ENCODE results near the gene JADE2.

Gene JADE2

DNA sequence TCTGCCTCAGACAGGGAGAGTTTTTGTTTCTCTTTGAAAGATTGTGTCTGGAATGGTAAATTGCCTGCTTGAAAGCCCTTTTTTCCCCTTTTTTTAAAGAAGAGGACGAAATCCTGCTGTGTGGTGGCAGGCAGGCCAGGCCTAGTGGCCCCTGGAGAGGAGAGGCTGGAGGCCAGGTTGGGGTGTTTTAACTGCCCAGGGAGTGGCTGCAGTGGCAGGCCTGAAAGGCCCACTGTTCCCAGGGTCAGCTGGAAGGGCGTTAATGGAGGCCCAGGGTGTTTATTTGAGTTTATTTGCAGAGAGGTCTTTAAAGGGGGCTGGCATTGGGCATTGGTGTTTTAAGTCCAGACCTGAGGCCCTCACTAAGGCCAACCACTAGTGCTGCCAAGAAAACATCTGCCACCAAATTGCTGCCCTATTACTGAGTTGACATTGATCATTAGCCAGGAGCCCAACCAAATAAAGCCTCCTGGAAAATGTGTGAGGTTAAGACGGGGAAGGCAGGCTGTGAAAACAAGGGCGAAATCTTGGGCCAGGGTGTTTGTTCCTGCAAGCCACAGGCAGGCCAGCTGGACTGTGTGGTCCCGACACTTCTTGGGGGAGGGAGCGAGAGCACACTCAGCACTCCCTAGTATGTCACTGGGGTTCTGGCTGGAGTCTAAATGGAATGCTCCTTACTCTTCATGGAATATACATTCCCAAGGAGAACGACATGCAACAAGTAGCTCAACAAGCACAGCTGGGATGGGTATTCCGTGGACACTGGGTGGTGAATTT lies 5.0 kb downstream of the JADE2 start:
- DNase-seq (ENCODE audit: low read depth in 2 of 2) = no peak

DNA sequence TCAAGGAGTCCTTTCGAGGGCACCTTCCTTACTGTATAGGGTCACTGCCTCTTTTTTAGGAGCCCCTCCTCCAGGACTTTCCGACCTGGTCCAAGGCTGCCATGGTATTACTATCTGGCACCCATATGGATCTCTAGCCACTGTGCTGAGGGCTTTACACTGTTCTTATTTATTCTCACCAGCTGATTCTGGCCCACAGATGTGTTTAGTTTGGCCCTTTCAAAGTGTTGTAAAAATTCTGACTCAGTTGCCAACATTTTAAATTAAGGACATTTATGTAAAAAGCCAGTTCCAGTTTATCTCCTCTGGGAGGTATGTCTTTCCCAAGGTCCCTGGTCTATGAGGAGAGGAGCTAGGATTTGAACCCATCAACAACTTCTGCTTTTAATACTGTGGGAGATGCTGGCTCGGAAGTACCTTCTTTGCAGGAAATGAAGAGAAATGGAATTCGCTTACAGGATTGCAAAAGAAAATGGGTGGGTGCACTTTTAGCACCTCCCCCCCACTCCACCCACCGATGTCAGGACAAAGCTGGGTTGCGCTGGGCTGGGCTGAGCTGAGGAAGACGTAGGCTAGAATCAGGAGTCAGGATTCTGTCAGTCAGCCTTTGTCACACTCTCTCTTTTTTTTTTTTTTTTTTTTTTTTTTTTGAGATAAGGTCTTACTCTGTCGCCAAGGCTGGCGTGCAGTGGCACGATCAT lies 7.8 kb downstream of the JADE2 start:
- DNase-seq (ENCODE audit: low read depth in 2 of 2) = no peak

DNA sequence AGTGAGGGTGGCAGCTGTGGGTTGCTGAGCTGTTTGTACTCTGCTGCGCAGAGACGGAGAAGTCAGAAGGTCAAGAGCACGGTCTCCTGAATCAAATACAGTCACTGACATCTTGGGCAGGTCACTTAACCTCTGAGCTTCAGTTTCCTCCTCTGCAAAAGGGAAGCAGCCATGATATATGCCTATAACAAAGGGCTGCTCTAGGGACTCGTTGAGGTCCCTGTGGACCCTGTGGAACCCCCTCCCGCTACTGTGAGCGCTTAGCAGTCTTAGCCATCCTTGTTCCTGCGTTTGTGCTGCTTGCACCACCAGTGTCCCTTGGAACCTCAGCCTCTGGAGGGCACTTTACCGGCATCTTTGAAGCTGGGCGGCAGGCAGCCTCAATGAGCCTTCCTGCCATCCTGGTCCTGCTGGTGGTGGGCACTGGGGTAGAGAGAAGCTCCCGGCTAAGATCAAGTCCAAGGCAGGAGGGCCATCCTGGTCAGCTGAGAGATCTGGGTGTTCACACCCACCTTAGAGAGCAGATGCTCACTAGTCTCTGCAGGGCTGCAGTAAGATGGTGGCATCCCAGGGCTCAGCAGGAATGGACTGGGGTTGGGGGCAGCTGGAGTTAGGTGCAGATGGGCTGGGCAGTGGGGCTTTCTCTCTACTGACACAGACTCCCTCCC lies 8.7 kb downstream of the JADE2 start:
- no peak for DNase-seq (ENCODE audit: low read depth in 2 of 2)

DNA sequence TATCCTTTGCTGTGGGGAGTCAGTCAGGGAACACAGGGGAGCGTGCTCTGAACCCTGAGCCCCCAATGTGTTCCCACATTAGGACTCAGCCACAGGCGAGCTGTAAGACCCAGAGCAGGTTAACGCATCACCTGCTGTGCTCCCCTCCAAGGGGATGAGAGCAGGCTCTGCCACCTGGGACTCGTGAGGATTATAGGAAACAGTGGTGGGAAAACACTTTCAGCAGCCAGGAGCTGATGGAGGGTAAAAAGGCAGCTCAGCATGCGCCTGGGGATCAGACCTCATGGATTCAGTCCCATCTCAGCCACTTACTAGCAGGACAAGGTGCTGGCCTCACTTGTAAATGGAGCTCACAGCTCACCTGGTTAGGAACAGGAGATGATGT lies 9.2 kb downstream of the JADE2 start:
- no peak for DNase-seq (ENCODE audit: low read depth in 2 of 2)

DNA sequence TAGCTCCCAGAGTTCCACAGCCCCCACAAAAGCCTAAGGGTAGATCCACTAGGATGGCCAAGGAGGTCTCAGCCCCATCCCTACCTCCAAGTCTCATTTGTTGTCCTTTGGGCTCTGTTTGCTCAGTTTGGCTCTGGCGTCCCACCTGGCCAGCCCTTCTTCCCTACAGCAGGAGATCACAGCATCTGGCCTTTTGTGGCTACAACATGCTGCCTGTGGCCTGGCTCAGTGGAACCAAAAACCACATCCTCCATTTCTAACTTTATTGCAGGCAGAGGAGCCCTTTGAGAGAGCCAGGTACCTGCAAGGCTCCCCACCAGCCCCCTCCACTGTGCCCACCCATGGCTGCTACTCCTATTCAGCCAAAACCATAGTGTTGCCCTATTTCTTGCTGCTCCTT lies 11.4 kb downstream of the JADE2 start:
- DNase-seq (ENCODE audit: low read depth in 2 of 2) = no peak

DNA sequence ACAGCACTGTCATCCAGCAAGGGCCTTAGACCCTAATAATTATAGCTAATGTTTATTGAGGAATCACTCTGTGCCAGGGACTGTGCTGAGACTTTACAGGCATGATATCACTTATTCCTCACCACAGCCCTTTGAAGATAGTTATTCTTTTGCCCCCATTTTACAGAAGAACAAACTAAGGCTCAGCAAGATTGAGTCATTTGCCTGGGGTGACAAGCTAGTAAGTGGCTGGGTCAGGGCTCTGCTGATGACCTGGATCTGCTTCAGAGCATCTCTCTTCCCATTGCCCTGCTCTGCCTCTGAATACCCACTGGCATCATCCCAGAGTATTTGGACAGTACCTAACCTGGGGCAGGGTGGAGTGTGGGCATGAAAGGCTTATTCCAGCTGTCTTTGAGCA lies 11.8 kb downstream of the JADE2 start:
- DNase-seq (ENCODE audit: low read depth in 2 of 2) = no peak

DNA sequence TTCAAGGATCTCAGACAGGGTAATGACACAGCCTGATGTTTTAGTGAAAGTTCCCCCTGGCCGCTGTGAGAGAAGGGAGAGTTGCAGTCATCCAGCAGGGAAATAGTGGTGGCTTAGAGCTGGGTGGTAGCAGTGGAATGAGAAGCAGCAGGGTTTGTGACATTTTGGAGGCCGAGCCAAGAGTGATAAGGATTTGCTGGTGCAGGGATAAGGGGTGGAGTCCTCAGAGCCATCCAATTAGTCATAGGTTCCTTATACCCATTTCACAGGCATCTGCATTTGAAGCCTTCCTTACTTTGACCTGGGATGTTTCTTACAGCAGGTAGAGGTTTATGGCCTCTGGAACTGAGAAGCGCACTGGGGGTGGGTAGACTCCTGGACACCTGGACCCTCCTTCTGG lies 12.8 kb downstream of the JADE2 start:
- no peak for DNase-seq (ENCODE audit: low read depth in 2 of 2)

DNA sequence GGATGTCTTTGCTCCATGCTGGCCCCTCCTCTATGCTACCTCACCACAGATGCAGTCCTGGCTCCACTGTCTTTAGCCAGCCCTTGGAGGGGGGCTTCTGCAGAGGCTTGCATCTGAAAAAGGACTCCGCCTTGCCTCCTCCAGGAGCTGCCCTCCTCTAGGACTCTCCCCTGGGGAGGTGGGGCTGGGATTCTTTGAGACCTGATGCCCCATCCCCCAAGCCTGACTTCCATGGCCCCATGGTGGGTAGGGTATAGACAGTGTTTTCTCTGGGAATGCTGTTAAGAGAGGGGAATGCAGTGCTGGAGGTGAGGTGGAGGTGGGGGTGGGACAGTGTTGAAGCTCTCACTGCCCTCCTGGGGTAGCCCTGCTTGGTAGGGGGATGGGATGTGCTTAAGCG lies 14.3 kb downstream of the JADE2 start:
- no peak for DNase-seq (ENCODE audit: low read depth in 2 of 2)

DNA sequence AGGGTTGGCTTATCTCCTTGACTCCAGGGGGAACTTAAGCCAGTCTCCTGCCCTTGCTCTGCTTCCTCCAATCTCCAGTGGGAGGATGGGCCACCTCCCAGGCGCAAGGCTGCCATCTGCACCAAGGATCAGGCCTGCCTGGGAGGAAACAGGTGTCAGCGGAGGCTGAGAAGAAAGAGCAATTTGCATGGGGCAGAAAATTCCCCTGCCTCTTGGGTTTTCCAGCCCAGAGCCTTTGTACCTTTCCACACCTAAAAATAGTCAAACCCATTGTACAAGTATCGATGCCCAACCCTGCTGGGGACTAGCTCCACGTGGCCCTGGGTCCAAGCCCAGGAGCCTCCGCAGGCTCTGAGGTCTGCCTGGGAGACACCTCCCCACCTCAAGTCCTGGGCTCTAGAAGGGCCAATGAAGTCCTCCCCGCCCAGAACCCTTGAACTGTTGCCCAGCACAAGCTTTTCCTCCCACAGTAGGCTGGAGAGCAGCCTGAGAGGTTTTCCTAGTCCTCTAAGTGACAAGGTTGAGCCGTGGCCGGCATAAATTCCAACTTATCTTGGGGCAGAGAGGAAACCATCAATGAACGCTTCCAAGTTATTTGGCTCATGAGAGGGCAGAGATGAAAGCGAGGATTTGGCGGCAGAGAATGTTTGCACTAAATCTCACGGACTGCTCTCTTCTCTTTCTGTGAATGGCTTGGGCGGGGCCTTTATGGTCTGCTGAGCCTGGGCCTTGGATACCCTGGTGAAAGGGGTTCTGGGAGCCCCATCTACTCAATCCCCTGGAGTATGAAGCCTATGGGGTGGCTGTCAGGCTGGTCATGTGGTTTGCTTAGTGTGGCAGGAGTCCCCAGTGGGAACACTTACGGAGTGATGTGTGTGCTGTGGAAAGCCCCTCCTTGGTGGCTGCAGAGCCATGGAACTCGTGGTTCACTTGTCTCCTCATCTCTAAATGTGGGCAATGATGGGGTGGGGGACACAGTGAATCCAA lies 15.6 kb downstream of the JADE2 start:
- no peak for DNase-seq (ENCODE audit: low read depth in 2 of 2)

DNA sequence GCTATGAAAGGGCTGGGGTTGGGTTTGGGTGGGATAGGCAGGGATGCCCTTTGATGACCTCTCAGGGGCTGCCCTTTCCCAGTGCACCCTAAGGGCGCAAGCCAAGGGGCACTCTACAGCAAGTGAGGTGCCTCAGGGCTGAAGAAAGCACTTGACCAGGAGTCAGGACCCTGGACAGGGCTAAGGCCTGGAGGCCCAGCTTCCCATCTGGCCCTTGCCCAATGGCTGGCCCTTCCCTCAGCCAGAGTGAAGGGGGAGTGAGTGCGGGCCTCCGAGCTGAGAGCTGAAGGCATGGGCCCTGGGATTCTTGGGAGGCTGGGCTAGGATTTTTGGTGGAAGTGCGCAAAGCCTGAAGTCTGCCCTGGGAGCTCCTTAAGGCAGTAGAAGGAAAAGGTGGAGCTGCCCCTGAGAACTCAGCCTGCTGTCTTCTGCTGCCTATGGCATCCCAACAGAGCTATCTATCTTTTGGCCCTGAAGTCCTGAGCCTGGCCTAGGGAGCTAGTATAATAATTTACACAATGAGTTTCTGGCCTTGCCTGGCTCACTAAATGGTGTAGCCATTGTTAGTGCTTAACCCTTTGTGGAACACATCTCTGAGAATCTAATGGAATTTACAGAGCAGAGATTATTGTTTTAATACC lies 16.4 kb downstream of the JADE2 start:
- DNase-seq (ENCODE audit: low read depth in 2 of 2) = no peak

DNA sequence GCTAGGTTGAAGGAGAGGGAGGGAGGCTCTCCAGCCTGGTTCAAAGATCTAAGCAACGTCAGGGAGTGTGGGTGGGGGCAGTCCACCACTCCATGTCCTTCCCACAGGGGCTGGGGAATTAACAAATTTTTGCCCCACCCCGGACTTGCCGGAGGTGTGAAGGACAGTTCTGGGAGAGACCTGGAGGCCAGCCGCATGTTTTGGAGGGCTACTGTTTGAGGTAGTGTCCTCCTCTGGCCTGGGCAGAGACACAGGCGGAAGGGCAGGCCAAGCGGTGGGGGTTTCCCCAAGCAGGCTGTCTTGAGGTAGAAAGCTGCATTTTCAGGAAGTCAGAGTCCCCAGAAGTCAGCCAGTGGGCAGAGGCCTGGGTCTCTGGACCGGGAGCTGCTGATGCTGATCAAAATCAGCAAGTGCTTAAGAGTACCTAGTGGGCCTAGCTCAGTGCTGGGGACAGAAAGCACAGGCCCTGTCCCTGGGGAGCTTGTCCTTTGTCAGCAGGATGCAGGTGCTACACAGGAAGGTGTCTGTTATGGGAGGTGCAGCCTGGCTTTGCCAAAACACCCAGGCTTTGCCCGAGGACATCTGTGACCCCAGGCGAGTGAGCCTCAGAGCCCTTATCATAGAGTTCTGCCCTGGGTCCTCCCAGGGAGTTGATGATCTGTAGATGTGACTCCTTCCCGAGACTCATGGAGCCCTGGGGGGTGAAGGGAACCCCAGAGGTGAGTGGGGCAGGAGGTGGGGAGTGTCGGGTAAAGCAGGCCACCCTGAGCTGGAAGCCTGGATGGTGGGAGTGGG lies 18.5 kb downstream of the JADE2 start:
- DNase-seq (ENCODE audit: low read depth in 2 of 2) = peak in 1 of 2 donors; percentile 29

DNA sequence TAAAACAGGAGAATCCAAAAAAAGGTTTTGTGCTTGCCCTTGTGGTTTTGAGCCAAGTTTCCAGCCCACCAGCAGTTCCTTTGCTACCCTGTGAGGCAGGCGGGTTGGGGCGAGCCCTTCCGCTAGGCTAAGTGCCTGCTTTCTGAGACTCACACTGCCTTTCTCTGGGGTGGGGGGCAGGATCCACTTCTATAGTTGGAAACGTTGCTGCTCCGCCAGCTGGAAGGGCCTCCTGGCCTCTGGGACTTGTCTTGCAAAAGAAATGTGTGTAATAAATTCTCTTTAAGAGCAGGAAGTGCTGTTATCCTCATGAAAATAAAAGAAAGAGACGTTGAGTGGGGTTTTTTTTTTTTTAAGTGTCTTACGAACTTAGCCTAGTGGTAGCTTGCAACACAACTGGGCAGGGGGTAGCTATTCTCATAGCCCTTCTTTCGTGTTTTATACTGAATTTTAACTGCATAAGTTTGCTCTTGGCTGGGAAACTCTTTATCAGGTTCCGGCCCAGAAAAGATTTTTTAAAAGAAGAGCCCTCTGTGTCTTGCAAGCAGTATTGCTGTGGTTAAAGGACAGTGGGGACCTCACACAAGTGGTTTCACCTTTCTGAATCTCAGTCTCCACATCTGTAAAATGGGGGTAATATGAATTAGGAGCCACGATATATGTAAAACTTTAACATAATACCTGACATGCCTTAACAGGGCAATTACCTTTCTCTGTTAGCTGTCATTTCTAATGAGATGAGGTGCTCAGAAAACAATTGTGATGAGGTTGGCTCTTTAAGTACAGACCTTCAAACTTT lies 19.8 kb downstream of the JADE2 start:
- peak in 1 of 2 donors; percentile 7 for DNase-seq (ENCODE audit: low read depth in 2 of 2)

DNA sequence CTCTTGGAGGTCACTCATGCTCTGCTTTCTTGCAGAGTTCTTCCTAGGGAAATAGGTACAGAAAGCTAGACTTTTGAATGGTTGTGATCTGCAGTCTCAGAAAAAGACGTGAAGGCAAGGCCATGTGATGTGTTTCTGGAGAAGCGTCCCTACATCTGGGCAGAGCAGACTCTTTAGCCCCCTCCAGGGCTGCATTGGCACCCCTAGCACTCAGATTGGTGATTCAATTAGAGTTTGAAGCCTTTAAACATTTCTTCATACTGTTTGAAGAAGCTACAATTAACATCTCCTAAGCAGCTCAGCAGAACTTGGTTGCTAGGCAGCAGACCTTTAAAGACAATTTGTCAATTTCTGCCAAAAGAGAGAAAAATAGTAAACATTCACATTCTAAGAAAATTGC lies 21.6 kb downstream of the JADE2 start:
- DNase-seq (ENCODE audit: low read depth in 2 of 2) = no peak

DNA sequence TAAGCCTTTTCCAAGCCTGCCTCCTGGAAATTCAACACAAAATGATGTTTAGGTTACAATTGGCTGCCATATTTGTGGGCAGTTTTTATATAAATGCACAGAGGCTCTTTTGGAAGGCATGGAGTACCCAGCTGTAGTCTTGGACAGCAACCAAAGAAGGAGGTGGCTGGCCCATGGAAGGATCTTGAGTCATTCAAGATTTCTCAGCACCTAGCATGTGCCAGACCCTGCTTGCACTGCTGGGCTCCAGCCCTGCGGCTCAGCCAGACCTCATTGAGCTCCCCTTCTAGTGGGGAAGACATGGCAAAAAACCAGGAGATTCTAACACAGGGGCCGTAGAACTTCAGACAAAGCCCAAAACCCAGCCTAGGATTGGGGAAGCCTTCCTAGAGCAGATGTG lies 22.1 kb downstream of the JADE2 start:
- no peak for DNase-seq (ENCODE audit: low read depth in 2 of 2)

DNA sequence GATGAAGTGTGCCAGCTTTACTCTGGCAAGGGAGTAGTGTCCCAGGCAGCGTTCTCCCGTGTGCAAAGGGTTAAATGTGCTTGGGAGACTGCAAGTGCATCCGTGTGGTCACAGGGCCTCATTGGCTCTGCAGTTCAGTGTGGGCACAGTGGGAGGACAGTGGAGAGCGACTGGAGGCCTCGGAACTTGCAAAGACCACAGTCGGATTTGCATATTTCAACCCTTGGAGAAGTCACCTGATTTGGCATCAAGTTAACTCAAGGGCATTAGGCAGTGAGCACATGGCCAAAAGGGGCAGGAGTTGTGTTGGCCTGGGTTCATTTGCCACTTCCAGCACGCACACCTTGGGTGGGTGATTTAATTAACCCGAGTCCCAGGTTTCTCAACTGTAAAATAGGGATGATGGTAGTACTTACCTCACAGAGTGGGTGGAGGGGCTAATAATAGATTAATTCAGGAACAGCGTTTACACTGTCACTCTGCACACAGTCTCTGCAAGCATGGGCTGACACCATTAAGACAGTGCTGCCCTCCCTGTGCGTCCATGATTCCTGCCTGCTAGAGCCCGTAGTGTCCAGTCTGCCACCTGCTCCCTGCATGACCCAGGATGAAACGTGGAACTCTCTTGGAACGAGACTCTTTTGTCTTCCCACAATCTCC lies 22.7 kb downstream of the JADE2 start:
- no peak for DNase-seq (ENCODE audit: low read depth in 2 of 2)

DNA sequence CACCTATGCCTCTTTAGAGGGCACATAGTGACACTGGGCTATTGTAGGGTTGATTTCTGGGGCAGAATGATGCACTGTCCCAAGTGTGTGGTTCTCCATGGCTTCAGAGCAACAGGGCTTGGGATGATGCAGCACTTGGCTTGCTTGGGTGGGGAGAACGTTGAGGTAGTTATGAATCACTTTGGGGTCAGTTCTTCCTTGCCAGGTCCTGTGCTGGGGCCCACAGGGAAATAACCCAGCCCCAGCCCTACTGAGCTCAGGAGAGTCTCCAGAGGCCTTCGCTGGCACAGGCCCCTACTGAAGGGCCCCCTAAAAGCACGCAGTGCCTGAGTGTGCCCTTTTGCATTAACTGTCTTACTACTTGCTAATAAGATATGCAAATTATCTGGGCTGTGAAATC lies 24.2 kb downstream of the JADE2 start:
- no peak for DNase-seq (ENCODE audit: low read depth in 2 of 2)

DNA sequence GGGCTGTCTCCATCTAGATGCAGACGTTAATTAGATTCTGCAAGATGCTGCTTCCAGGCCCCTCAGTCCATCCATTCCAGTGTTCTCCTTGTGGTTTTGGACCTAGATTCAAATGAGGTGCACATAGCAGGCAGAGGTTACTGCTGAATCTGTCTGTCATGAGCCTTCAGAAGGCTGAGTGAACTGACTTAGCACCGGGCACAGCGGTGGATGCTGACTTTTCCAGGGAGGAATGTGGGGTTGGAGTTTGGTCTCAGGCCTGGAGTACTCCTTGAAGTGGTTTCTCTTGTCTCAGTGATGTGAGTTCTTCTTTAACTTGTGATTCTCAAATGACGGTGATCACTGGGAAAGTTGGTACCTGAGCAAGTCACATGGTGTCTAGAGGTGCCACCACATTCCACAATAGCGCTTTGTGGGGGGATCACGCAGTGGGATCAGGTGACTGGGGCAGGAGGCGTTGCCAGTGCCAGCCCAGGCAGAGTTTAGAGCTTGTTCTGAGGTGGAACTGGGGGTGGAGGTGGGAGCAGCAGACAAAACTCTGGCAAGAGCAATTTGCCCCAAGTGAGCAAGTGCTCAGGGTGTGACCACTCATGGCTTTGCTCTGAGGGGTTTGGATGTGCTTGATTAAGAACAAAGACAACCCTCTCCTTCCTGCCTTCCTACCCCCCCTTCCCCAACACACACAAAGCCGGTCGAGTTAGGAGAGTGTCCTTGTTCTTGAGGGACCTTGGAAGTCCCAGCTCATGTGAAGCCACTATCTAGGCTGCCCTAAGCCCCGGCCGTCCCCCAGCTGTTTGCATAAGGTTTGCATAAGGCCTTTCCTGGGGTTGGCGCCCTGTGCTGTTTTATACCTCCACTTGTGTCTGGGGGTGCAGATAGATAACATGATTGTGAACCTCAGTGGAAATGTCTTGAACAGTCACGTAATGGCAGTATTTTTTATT lies 25.1 kb downstream of the JADE2 start:
- DNase-seq (ENCODE audit: low read depth in 2 of 2) = no peak

DNA sequence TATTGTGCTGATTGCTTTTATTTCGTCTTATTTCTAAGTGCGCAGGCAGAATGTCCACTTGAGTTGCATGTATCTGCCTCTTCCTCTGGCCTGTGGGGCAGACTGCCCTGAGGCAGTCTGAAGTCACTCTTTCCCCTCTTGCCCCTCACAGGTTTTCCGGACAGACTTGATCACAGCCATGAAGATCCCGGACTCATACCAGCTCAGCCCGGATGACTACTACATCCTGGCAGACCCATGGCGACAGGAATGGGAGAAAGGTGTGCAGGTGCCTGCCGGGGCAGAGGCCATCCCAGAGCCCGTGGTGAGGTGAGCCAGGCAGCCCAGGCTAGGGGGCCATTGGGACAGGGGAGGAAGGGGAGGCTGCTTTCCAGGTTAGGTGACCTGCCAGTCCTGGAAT lies 26.4 kb downstream of the JADE2 start:
- no peak for DNase-seq (ENCODE audit: low read depth in 2 of 2)

Data from stimulated activated CD8-positive, alpha-beta memory T cell treated with anti-CD3 and anti-CD28 coated beads, Interleukin-7, amount 100 ng/mL, for 4 hours (primary cell).